ENCODE measurements around the gene CCDC9. TPM values are rescaled to one million over a fixed set of nuclear protein-coding genes. Genes with fewer than 3 reads are reported as not detected.
A peak's percentile ranks its signal among the peaks of the same experiment; 100 is the strongest.

Gene CCDC9
- total RNA-seq, 2 donors from 2014 or later: 26.7 to 38.9 TPM

- Histone ChIP-seq H3K4me1 (ENCODE audit: control insufficient read depth in 1 of 2, low read depth in 2 of 2) (peaks cover 0 to 1% of the 10 kb centered on the region in 2 donors), H3K27me3 (replicated peaks; ENCODE audit: insufficient read depth) (no peaks in the 10 kb centered on the region), H3K27ac (no peak overlapping the region), H3K36me3 (peaks cover 57% of the 10 kb centered on the region), H3K9me3 (no peaks in the 10 kb centered on the region), H3K4me3 (no peak overlapping the region)
- ATAC-seq (ENCODE audit: insufficient number of reproducible peaks, low FRiP score, low read depth): no peak
- no peak for DNase-seq (ENCODE audit: low spot score)
- no peak for TF ChIP-seq CTCF (IDR thresholded peaks at IDR 0.05)
Measured at GRCh38 chr19:47267350-47267759, 11.0 kb downstream of the CCDC9 start.

- peaks cover 0 to 8% of the 10 kb centered on the region in 2 donors for H3K4me1 ChIP-seq (ENCODE audit: control insufficient read depth in 1 of 2, low read depth in 2 of 2)
- ATAC-seq (ENCODE audit: insufficient number of reproducible peaks, low FRiP score, low read depth) (no peak), DNase-seq (ENCODE audit: low spot score) (no peak)
- no peaks in the 10 kb centered on the region for H3K9me3 ChIP-seq
- H3K27ac ChIP-seq: no peak overlapping the region
- peaks cover 57% of the 10 kb centered on the region for H3K36me3 ChIP-seq
- no peak for TF ChIP-seq CTCF (IDR thresholded peaks at IDR 0.05)
- no peak overlapping the region for H3K4me3 ChIP-seq
- H3K27me3 ChIP-seq (replicated peaks; ENCODE audit: insufficient read depth): no peaks in the 10 kb centered on the region
Measured at GRCh38 chr19:47268028-47268427, 11.7 kb downstream of the CCDC9 start.

- no peak for ATAC-seq (ENCODE audit: insufficient number of reproducible peaks, low FRiP score, low read depth)
- H3K4me1 ChIP-seq (ENCODE audit: control insufficient read depth in 1 of 2, low read depth in 2 of 2): peaks cover 0 to 8% of the 10 kb centered on the region in 2 donors
- no peak overlapping the region for H3K4me3 ChIP-seq
- no peaks in the 10 kb centered on the region for H3K27me3 ChIP-seq (replicated peaks; ENCODE audit: insufficient read depth)
- H3K27ac ChIP-seq: no peak overlapping the region
- no peak for TF ChIP-seq CTCF (IDR thresholded peaks at IDR 0.05)
- no peaks in the 10 kb centered on the region for H3K9me3 ChIP-seq
- H3K36me3 ChIP-seq: peaks cover 52% of the 10 kb centered on the region
- DNase-seq (ENCODE audit: low spot score): no peak
Measured at GRCh38 chr19:47269596-47269995, 13.3 kb downstream of the CCDC9 start.

- Histone ChIP-seq H3K36me3 (peaks cover 44% of the 10 kb centered on the region), H3K4me3 (no peak overlapping the region), H3K4me1 (ENCODE audit: control insufficient read depth in 1 of 2, low read depth in 2 of 2) (peaks cover 3 to 13% of the 10 kb centered on the region in 2 donors), H3K27ac (no peak overlapping the region), H3K9me3 (no peaks in the 10 kb centered on the region), H3K27me3 (replicated peaks; ENCODE audit: insufficient read depth) (no peaks in the 10 kb centered on the region)
- no peak for TF ChIP-seq CTCF (IDR thresholded peaks at IDR 0.05)
- DNase-seq (ENCODE audit: low spot score) (no peak), ATAC-seq (ENCODE audit: insufficient number of reproducible peaks, low FRiP score, low read depth) (no peak)
Measured at GRCh38 chr19:47270408-47270807, 14.1 kb downstream of the CCDC9 start.

- ATAC-seq (ENCODE audit: insufficient number of reproducible peaks, low FRiP score, low read depth) (no peak), DNase-seq (ENCODE audit: low spot score) (no peak)
- TF ChIP-seq CTCF (IDR thresholded peaks at IDR 0.05): no peak
- no peak overlapping the region for H3K4me3 ChIP-seq
- H3K9me3 ChIP-seq: no peaks in the 10 kb centered on the region
- H3K36me3 ChIP-seq: peaks cover 32% of the 10 kb centered on the region
- H3K27me3 ChIP-seq (replicated peaks; ENCODE audit: insufficient read depth): no peaks in the 10 kb centered on the region
- H3K27ac ChIP-seq: peak overlapping the region; percentile 96 to 99
- H3K4me1 ChIP-seq (ENCODE audit: control insufficient read depth in 1 of 2, low read depth in 2 of 2): peaks cover 8 to 26% of the 10 kb centered on the region in 2 donors
Measured at GRCh38 chr19:47271949-47272348, 15.6 kb downstream of the CCDC9 start.
